Measurements from ENCODE around the gene PARD6A.

Gene PARD6A

GRCh38 chr16:67660564-67661028 lies at the start of gene PARD6A:
Gene PARD6A, plus strand, starts transcription at chr16:67660960. Its CDS starts 79 bp downstream, at chr16:67661039.
- DNase-seq: peak; percentile 91 to 95

DNA sequence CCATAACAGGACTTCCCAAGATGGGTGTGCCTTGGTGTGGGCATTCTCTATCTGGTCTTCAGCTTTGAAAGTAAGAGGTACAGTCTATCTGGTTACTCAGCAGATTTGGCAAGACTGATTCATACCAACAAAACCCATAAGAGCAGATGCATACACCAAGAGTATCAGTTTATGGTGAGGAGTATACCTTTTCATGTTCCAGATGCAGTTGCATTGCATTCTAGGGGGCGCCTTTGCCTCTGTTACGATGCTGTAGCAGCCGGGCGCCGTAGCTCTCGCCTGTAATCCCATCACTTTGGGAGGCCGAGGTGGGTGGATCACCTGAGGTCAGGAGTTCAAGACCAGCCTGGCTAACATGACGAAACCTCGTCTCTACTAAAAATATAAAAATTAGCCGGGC lies 47.0 kb upstream of the PARD6A start:
- DNase-seq: no peak

DNA sequence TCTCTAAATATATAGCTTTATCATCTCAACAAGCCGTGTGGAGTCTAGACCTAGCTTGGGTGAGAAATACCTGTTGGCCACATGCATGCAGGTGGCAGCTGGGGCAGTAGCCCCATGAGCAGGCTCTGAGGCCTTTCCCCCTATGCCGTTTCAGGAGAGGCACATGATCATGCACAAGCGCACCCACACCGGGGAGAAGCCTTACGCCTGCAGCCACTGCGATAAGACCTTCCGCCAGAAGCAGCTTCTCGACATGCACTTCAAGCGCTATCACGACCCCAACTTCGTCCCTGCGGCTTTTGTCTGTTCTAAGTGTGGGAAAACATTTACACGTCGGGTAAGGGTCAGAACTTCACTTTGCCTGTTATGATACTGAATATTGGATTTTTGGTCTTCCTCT lies 32.5 kb upstream of the PARD6A start:
- no peak for DNase-seq

GRCh38 chr16:67632415-67633172 lies 28.2 kb upstream of the PARD6A start:
- no peak for DNase-seq

DNA sequence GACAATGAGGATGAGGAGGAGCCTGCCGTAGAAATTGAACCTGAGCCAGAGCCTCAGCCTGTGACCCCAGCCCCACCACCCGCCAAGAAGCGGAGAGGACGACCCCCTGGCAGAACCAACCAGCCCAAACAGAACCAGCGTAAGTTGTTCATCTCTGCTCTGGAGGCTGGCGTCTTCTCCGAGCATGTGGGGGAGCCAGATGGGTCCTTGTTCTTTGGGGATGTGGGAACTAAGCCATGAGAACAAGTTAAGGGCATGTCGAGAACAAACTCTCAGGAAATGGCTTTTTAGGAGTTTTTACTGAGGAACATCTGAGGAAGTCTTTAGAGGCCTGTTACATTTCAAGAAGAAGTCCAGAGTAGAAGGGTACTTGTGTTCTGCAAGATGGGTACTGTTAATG lies 24.0 kb upstream of the PARD6A start:
- no peak for DNase-seq

GRCh38 chr16:67637625-67638024 lies 23.1 kb upstream of the PARD6A start:
- DNase-seq: no peak

DNA sequence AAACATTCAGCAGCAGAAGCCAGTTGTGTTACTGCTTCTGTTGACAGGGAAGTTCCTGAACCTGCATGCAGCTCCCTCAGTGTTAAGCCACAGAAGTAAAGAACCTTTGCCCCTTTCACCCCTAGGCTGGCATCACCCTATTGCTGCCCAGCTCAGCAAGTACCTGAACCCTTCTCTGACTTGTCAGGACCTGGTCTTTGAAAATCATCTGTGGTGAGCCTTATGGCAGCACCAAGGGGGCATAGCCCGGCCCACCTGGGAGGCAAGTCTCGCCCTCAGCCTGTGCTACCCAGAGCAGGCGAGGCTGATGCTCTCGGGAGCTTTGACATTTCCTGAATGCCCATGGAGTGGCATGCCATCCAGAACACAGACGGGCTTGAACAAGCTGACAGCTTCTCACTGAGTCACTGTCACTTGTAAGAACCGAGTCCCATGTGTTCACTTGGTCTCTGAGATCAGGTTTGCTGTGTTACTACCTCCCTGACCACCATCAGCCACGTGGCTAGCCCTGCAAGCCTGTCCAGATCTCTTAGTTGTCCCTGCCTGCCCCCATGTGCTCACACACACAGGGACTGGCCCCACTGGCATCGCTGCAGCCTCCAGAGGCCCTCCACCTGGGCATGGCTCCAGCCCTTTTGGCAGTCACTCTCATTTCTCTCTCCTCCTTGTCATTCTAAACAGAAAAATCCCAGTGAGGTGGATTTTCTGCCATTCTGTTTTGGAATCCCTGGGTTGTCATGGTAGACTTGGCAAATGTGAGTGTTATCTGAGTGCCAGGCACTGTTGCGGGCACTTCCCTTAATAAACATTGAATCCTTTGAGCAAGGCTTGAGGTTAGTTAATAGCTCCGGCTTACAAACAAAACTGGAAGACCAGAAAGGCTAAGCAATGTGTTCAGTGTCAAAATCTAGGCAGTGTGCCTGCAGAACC lies 18.7 kb upstream of the PARD6A start:
- DNase-seq: no peak

DNA sequence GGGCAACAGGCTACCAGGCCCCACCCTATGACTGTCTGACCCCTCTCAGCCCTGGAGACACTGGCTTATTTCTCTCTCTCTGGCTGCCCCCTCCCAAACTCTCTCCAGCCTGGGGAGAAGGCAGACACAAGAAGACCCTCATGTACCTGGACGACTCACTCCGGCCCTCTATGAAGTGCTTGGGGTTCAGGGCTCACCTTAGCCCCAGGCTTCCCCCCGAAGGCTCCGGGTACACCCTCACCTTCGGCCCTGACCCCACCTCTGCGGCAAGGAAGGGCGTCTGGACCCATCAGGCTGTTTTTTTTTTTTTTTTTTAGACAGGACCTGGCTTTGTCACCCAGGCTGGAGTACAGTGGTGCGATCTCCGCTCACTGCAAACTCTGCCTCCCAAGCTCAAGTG lies 16.7 kb upstream of the PARD6A start:
- no peak for DNase-seq

- peak in 1 of 2 experiments; percentile 23 for DNase-seq
Observed at GRCh38 chr16:67645397-67646121, 15.2 kb upstream of the PARD6A start.

GRCh38 chr16:67647111-67647651 lies 13.6 kb upstream of the PARD6A start:
- DNase-seq: no peak

DNA sequence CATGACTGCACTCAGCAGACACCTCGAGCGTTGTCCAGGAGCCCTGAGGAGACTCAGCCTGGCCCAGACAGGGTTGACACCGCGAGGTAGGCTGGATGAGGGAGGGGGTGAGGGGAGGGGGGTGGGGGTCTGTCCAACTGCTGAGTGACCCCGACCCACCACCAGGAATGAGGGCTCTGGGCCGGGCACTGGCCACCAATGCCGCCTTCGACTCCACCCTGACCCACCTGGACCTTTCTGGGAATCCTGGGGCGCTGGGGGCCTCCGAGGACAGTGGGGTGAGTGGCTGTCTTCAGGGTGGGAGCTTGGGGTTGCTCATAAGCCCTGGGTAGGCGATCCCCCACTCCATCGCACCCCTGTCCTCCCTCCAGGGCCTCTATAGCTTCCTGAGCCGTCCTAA lies 13.1 kb upstream of the PARD6A start:
- DNase-seq: no peak

- DNase-seq: no peak
Observed at GRCh38 chr16:67648088-67648763, 12.5 kb upstream of the PARD6A start.

GRCh38 chr16:67648764-67649407 lies 11.9 kb upstream of the PARD6A start:
- no peak for DNase-seq

GRCh38 chr16:67649494-67649931 lies 11.2 kb upstream of the PARD6A start:
- no peak for DNase-seq

GRCh38 chr16:67650023-67650422 lies 10.7 kb upstream of the PARD6A start:
- no peak for DNase-seq

DNA sequence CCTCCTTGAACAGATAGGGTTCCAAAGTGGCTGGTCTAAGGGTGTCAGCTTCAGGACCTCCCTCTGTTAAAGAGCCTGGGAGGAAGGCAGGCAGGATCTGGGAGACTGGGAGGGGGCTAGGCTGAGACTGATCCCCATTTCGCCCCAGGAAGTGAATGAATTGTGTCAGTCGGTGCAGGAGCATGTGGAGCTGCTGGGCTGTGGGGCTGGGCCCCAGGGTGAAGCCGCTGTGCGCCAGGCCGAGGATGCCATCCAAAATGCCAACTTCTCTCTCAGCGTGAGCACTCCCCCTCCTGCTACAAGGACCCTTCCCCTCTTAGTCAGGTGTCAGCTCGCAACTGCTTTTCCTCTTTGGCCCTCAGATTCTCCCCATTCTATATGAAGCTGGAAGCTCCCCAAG lies 9.7 kb upstream of the PARD6A start:
- no peak for DNase-seq

- DNase-seq: no peak
Observed at GRCh38 chr16:67651847-67652246, 8.9 kb upstream of the PARD6A start.

- DNase-seq: no peak
Observed at GRCh38 chr16:67652578-67653127, 8.1 kb upstream of the PARD6A start.

DNA sequence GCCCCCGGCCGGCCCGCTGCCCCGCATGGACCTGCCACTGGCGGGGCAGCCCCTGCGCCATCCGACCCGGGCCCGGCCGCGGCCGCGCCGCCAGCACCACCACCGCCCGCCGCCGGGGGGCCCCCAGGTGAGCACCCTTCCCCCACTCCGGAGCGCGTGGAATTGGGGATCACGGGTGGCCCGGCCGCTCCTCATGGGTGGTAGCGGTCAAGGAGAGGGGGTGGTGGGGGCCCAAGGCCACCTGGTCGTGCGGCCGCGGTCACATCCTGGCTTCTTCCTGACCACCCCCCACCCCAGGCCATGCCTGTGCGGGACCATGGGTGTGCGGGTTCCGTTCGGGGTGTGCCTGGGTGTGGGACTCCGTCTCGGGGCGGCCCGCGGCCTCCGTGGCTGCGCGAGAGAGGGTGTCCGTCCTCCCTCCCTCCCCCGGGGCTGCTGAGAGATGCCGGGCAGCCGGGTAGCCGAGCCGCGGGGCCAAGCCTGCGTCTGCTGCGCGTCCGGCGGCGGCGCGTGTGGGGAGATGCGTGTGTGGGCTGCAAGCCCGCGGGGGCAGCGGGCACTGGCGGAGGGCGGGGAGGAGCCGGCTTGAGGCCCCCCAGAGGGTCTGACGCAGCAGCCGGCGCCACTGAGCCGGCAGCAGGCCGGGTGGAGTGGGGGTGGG lies 7.5 kb upstream of the PARD6A start:
- DNase-seq: no peak

DNA sequence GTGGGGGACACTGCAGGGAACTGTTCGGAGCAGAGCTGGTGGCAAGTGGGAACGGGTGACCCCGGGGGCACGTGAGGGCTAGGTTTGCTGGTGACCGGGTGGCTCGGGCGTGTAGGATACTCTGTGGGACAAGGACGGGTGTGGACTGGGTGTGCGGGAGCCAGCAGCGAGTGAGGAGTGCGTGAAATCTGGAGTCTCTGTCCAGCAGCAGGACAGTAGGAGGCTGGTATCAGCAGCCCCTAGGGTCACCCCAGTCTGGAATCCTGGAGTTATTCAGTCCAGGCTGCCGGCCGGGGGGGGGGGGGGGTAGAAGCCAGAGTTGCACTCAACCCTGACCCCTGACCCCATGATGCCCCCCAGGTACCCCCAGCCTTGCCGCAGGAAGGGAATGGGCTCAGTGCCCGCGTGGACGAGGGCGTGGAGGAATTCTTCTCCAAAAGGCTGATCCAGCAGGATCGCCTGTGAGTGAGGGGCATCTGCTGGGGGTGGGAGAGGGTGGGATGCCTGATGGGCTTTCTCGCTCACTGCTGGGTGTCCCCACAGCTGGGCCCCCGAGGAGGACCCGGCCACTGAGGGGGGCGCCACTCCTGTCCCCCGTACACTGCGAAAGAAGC lies 6.9 kb upstream of the PARD6A start:
- DNase-seq: no peak
